GM23248 (cell line): ENCODE data around the gene MOB4. TPM values are rescaled to one million over a fixed set of nuclear protein-coding genes. Genes with fewer than 3 reads are reported as not detected.
"Not testable (repeated sequence)": the region's sequence is repeated elsewhere in the genome, so short reads cannot be mapped to it uniquely, and the experiment has no call there.

Experiments used
- DNase-seq: peaks from one replicate; pipeline ENCODE4 v3.0.0-alpha.2; 2015
- H2AFZ ChIP-seq: fragments of 200-600 bp; sonication (generic); 2 replicates; pipeline ENCODE4 v1.6.1; 2016; ENCODE audit warnings: antibody characterized with exemption
- H3F3A ChIP-seq: fragments of 200-600 bp; sonication (generic); 2 replicates; pipeline ENCODE4 v1.6.1; 2016; ENCODE audit warnings: mild to moderate bottlenecking, antibody characterized with exemption, mixed run types; ENCODE audit not compliant: insufficient read depth
- H3K27ac ChIP-seq: fragments of 200-600 bp; sonication (generic); 2 replicates; pipeline ENCODE4 v1.5.1; 2016; ENCODE audit warnings: mild to moderate bottlenecking
- H3K27me3 ChIP-seq: fragments of 200-600 bp; sonication (generic); replicated peaks from 2 replicates; pipeline ENCODE4 v1.6.1; 2016; ENCODE audit warnings: mild to moderate bottlenecking; ENCODE audit not compliant: insufficient read depth
- H3K36me3 ChIP-seq: fragments of 200-600 bp; sonication (generic); 2 replicates; pipeline ENCODE4 v1.6.1; 2016; ENCODE audit warnings: low read depth, mild to moderate bottlenecking
- H3K4me1 ChIP-seq: fragments of 200-600 bp; sonication (generic); 2 replicates; pipeline ENCODE4 v1.6.1; 2016; ENCODE audit warnings: mild to moderate bottlenecking; ENCODE audit not compliant: insufficient read depth
- H3K4me2 ChIP-seq: fragments of 200-600 bp; sonication (generic); one replicate; pipeline ENCODE4 v1.6.1; 2016; ENCODE audit warnings: mild to moderate bottlenecking; ENCODE audit not compliant: unreplicated experiment
- H3K4me3 ChIP-seq: fragments of 200-600 bp; sonication (generic); 2 replicates; pipeline ENCODE4 v1.5.1; 2016; ENCODE audit warnings: mild to moderate bottlenecking
- H3K79me2 ChIP-seq: fragments of 200-600 bp; sonication (generic); 2 replicates; pipeline ENCODE4 v1.6.1; 2016; ENCODE audit warnings: mild to moderate bottlenecking; ENCODE audit not compliant: insufficient read depth
- H3K9ac ChIP-seq: fragments of 200-600 bp; sonication (generic); 2 replicates; pipeline ENCODE4 v1.6.1; 2016; ENCODE audit warnings: mild to moderate bottlenecking
- H3K9me2 ChIP-seq: fragments of 200-600 bp; sonication (generic); 2 replicates; pipeline ENCODE4 v1.6.1; 2016; ENCODE audit warnings: mixed run types, mild to moderate bottlenecking, moderate library complexity; ENCODE audit not compliant: insufficient read depth
- H3K9me3 ChIP-seq: fragments of 200-600 bp; sonication (generic); one replicate; pipeline ENCODE4 v1.6.1; 2017; ENCODE audit warnings: low read depth
- H4K20me1 ChIP-seq: fragments of 200-600 bp; sonication (generic); 2 replicates; pipeline ENCODE4 v1.6.0; 2016; ENCODE audit not compliant: insufficient read depth
- EZH2 ChIP-seq: fragments of 200-600 bp; sonication (generic); IDR thresholded peaks from 2 replicates; pipeline ENCODE4 v1.6.1; 2018; ENCODE audit warnings: antibody characterized with exemption, mild to moderate bottlenecking; ENCODE audit not compliant: insufficient read depth, poor library complexity, severe bottlenecking
- EZH2phosphoT487 ChIP-seq: fragments of 200-600 bp; sonication (generic); IDR thresholded peaks from 2 replicates; pipeline ENCODE4 v1.6.1; 2018; ENCODE audit warnings: antibody characterized with exemption, moderate library complexity, mild to moderate bottlenecking, low read depth; ENCODE audit not compliant: insufficient read depth
- WGBS, 2 experiments: methylation state at CpG; one replicate each; pipeline ENCODE4 v1.1.6; 2015 to 2017; ENCODE audit warnings: low lambda C conversion rate in 2 of 2, low coverage in 1 of 2; ENCODE audit errors: missing lambda C conversion rate in 2 of 2; 5-methylcytosine and 5-hydroxymethylcytosine counted together
- in situ Hi-C: fragments of 300-500 bp; cut with MboI; formaldehyde crosslinking; loops from 2 replicates; pipeline ENCODE4 v1.15.0; 2020
- polyA plus RNA-seq: library from polyadenylated mRNA; unstranded; fragments of >200 nt; fragmentation: Nextera tagmentation; extraction: Ambion mirVana; gene quantifications from 2 replicates; pipeline ENCODE4 v1.2.1, GENCODE V29; 2016
- total RNA-seq: library from RNA; depleted of rRNA; stranded (reverse); fragments of >200 nt; shearing (Covaris generic); gene quantifications from 2 replicates; pipeline ENCODE4 v1.2.3, GENCODE V29; 2014; rRNA removed

MOB4 gene
- 32.2 and 45.8 TPM in 2 replicates for total RNA-seq
- 57.6 and 67.1 TPM in 2 replicates for polyA plus RNA-seq

DNA sequence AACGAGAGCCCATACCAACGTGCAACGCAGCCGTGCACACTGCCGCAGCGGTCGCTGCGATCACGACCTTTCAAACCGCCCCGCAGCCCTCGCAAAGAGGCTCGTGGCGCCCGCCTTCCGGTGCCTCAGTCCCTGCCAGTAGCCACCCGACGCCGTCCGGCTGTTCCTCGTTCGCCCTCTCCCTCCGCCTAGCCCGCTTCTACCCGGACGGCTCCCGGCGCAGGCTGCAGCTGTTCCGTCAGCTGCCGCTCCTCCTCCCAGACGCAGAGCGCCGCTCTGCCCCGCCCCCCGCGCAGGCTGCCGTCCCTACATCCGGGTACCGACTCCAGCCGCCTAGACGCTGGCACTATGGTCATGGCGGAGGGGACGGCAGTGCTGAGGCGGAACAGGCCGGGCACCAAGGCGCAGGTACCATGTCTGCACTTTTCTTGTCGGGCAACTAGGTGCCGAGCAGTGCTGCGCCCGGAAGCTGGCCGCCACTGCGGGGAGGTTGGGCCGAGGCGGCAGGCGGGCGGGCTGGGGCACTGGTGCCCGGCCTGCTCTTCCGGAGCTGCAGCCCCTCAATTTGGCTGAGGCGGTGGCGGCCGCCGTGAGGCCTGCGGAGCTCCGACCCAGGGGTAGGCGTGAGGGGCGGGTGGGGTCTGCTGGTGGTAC, at the start of gene MOB4:
TSS of gene MOB4 (plus strand) at position 328 of the 654 bp plus-strand sequence. CDS start at position 349, 21 bp downstream.
- Histone ChIP-seq H4K20me1 (peaks cover 5% of the 10 kb centered on the region; the same call in 1 of the 2 replicates), H3K4me3 (peak within 1 kb of the TSS; percentile 100), H3K4me1 (peaks cover 23% of the 10 kb centered on the region), H3K9ac (peak within 1 kb of the TSS; percentile 89), H2AFZ (peak within 1 kb of the TSS; percentile 93), H3K27ac (peak within 1 kb of the TSS; percentile 70), H3K36me3 (no peaks in the 10 kb centered on the region), H3K9me2 (no peaks in the 10 kb centered on the region), H3K9me3 (no peaks in the 10 kb centered on the region), H3K79me2 (peaks cover 50% of the 10 kb centered on the region), H3K4me2 (peak within 1 kb of the TSS; percentile 95), H3K27me3 (no peaks in the 10 kb centered on the region), H3F3A (peaks cover 30% of the 10 kb centered on the region)
- WGBS, 2 experiments, result 1% methylated on average over 50 to 63 of the region's 66 CpGs
- no peak for TF ChIP-seq EZH2
- TF ChIP-seq EZH2phosphoT487, result no peak
- in situ Hi-C loops, result no loop called here
- DNase-seq, result peak; percentile 97

DNA sequence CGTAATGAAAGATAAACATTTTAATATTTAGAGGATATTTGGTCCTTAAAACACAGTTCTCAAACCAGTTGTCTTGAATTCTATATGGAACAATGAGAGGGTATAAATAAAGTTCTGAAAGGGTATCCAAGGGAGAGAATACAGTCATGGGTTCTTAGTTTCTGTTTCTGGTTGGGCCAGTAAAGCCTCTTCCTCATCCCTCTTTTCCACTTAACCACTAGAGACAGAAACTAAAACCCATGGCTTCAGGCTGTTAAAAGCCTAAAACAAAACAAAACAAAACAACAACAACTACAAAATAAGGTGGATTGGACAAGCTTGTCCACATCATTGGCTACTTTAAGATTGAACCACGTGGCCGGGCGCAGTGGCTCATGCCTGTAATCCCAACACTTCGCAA, 43.7 kb upstream of the MOB4 start:
- in situ Hi-C loops, result no loop called here
- TF ChIP-seq EZH2phosphoT487 (no peak), EZH2 (no peak)
- Histone ChIP-seq H3K4me1 (no peaks in the 10 kb centered on the region), H3K27ac (no peak overlapping the region), H3K4me3 (no peak overlapping the region), H3K36me3 (peaks cover 74% of the 10 kb centered on the region), H3K9me2 (no peaks in the 10 kb centered on the region), H3K9ac (no peak overlapping the region), H3K9me3 (no peaks in the 10 kb centered on the region), H4K20me1 (no peaks in the 10 kb centered on the region), H3K27me3 (no peaks in the 10 kb centered on the region), H3K79me2 (peaks cover 55% of the 10 kb centered on the region), H3F3A (peaks cover 4% of the 10 kb centered on the region; the same call in 1 of the 2 replicates), H2AFZ (no peak overlapping the region), H3K4me2 (no peak overlapping the region)
- no peak for DNase-seq
- 96 to 98% methylated on average over 5 of the region's 5 CpGs for WGBS, 2 experiments

DNA sequence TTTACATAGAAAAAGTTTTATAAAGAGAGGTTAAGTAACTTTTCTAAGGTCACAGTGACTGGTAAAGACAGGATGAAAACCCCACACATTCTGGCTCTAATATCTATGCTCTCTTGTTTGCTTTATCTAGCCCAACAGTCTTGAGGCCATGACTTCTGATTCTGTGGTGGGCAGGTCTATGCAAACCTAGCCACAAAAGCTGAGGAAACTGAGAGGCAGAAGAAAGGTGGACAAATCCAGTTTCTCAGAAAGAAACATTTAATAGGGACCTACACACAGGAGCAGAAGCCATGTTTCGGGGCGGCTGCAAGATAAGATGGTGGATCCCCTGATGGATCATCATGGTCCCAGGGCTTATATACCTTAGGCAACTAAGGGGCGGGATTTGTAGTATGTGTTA, 38.1 kb upstream of the MOB4 start:
- in situ Hi-C loops, result no loop called here
- Histone ChIP-seq H3K27ac (no peak overlapping the region), H3K9me2 (no peaks in the 10 kb centered on the region), H3K9ac (no peak overlapping the region), H3K9me3 (no peaks in the 10 kb centered on the region), H3K79me2 (no peaks in the 10 kb centered on the region), H3K4me3 (no peak overlapping the region), H2AFZ (no peak overlapping the region), H3K4me2 (no peak overlapping the region), H3F3A (peaks cover 10% of the 10 kb centered on the region; the same call in 1 of the 2 replicates), H4K20me1 (no peaks in the 10 kb centered on the region), H3K27me3 (no peaks in the 10 kb centered on the region), H3K36me3 (peaks cover 52% of the 10 kb centered on the region; the same call in 1 of the 2 replicates), H3K4me1 (no peaks in the 10 kb centered on the region)
- DNase-seq, result no peak
- TF ChIP-seq EZH2phosphoT487, result no peak
- no peak for TF ChIP-seq EZH2
- 98 to 100% methylated on average over 3 of the region's 3 CpGs for WGBS, 2 experiments

DNA sequence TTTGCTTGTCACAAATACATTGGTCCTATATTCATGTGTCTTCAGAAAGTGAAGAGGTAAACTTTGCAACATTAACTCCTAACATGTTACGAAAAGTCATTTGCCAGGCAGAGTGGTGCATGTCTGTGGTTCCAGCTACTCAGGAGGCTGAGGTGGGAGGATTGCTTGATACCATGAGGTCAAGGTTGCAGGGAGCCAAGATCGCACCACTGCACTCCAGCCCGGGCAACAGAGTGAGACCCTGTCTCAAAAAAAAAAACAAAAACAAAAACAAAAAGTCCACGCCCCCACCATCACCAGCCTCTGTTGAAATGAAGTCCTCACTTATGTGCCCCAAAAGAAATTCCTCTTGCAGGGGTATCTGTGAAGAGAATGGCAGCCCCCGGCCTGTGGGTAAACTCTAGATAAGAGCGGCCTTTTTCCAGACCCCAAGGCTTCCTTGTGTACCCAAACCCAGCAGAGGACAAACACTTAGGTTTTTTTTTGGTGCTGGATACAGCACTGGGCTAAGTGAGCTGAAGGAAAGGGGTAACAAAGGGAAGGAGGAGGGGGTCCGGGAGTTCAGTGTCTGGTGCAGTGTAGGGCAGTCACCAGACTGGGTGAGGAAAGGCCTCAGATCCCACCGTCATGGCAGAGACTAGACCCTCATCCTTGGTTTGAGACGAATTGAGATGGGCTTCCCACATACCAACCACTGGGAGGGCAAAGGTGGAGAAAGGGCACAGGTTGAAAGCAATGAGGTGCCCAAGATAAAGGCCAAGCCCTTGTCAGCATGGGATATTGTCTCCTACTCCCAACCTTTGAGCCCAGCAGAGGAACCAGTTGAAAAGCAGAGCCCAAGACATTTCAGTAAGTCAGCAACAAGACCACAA, 35.5 kb upstream of the MOB4 start:
- no peaks in the 10 kb centered on the region for H3K4me1 ChIP-seq
- H3K27me3 ChIP-seq, result no peaks in the 10 kb centered on the region
- peaks cover 31% of the 10 kb centered on the region for H3F3A ChIP-seq
- DNase-seq, result no peak
- in situ Hi-C loops, result no loop called here
- no peaks in the 10 kb centered on the region for H3K9me2 ChIP-seq
- WGBS, 2 experiments, result 91 to 92% methylated on average over 8 to 9 of the region's 9 CpGs
- H3K9me3 ChIP-seq, result no peaks in the 10 kb centered on the region
- no peaks in the 10 kb centered on the region for H3K79me2 ChIP-seq
- no peaks in the 10 kb centered on the region for H4K20me1 ChIP-seq
- H3K4me3 ChIP-seq, result no peak overlapping the region
- H3K36me3 ChIP-seq, result peaks cover 35% of the 10 kb centered on the region; the same call in 1 of the 2 replicates
- H3K4me2 ChIP-seq, result no peak overlapping the region
- TF ChIP-seq EZH2phosphoT487 (no peak), EZH2 (no peak)
- no peak overlapping the region for H3K9ac ChIP-seq
- H3K27ac ChIP-seq, result no peak overlapping the region
- H2AFZ ChIP-seq, result no peak overlapping the region

DNA sequence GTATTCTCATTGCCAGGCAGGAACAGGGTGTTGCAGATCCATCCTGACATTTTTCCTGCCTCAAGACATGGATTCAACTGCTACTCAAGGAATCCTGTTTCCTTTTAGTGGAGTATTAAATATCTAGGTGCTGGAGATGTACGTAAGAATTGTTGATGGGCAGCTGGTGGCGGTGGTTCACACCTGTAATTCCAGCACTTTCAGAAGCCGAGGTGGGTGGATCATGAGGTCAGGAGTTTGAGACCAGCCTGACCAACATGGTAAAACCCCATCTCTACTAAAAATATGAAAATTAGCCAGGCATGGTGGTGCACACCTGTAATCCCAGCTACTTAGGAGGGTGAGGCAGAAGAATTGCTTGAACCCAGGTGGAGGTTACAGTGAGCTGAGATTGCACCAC, 31.6 kb upstream of the MOB4 start:
- not testable (repeated sequence) for H3K79me2 ChIP-seq

More for the DNA sequence above, 31.6 kb upstream of the MOB4 start:
- H3K27me3 ChIP-seq, in situ Hi-C loops, H4K20me1 ChIP-seq, H3K9me3 ChIP-seq, H3K4me1 ChIP-seq, H2AFZ ChIP-seq, DNase-seq, H3K27ac ChIP-seq, H3K9ac ChIP-seq, H3K4me3 ChIP-seq, H3K9me2 ChIP-seq, H3K4me2 ChIP-seq: not testable (repeated sequence)
- Histone ChIP-seq H3F3A (peaks cover 60% of the 10 kb centered on the region), H3K36me3 (peaks cover 44% of the 10 kb centered on the region)
- WGBS, 2 experiments, result 98 to 99% methylated on average over 3 of the region's 3 CpGs
